Endodermal cell (in vitro differentiated cells): Measurements from ENCODE around the gene EZR. TPM values are rescaled to one million over a fixed set of nuclear protein-coding genes. Genes with fewer than 3 reads are reported as not detected.

Source experiments
- DNase-seq: peaks from one replicate; pipeline ENCODE4 v3.0.0-alpha.2; 2017
- H3K27ac ChIP-seq: 2 replicates; pipeline ENCODE4 v1.5.1; 2013; ENCODE audit warnings: mild to moderate bottlenecking, low read depth, low read length, moderate library complexity
- H3K27me3 ChIP-seq: 2 replicates; pipeline ENCODE4 v1.6.1; 2013; ENCODE audit warnings: mild to moderate bottlenecking, low read length, moderate library complexity; ENCODE audit not compliant: insufficient read depth, control insufficient read depth, poor library complexity, severe bottlenecking
- H3K36me3 ChIP-seq: 2 replicates; pipeline ENCODE4 v1.7.0; 2013; ENCODE audit warnings: mild to moderate bottlenecking, low read length, moderate library complexity; ENCODE audit not compliant: control insufficient read depth, insufficient read depth
- H3K4me1 ChIP-seq: one replicate; pipeline ENCODE4 v1.7.0; 2013; ENCODE audit warnings: low read length; ENCODE audit not compliant: control insufficient read depth, insufficient read depth
- H3K4me3 ChIP-seq: 2 replicates; pipeline ENCODE4 v1.5.1; 2013; ENCODE audit warnings: mild to moderate bottlenecking, low read length, moderate library complexity
- H3K9ac ChIP-seq: 2 replicates; pipeline ENCODE4 v1.6.1; 2013; ENCODE audit warnings: mild to moderate bottlenecking, low read length, moderate library complexity; ENCODE audit not compliant: poor library complexity, severe bottlenecking; ENCODE audit errors: extremely low read depth
- H3K9me3 ChIP-seq: 2 replicates; pipeline ENCODE4 v1.6.1; 2013; ENCODE audit warnings: mild to moderate bottlenecking, low read length, moderate library complexity; ENCODE audit not compliant: control insufficient read depth
- H3K27ac Mint-ChIP-seq: 2 replicates; pipeline ENCODE4 v1.8.0; 2020; ENCODE audit warnings: mixed read lengths
- H3K27me3 Mint-ChIP-seq: 2 replicates; pipeline ENCODE4 v1.8.0; 2021; ENCODE audit warnings: mild to moderate bottlenecking, mixed read lengths; ENCODE audit not compliant: insufficient read depth
- H3K36me3 Mint-ChIP-seq: 2 replicates; pipeline ENCODE4 v1.8.0; 2020; ENCODE audit warnings: low read depth, mixed read lengths
- H3K4me1 Mint-ChIP-seq: 2 replicates; pipeline ENCODE4 v1.8.0; 2020; ENCODE audit warnings: mixed read lengths
- H3K4me3 Mint-ChIP-seq: 2 replicates; pipeline ENCODE4 v1.8.0; 2020; ENCODE audit warnings: mild to moderate bottlenecking, moderate library complexity, mixed read lengths
- H3K9me3 Mint-ChIP-seq: 2 replicates; pipeline ENCODE4 v1.8.0; 2020; ENCODE audit warnings: mild to moderate bottlenecking, mixed read lengths
- CTCF ChIP-seq: fragments of 200-600 bp; sonication (generic); conservative IDR thresholded peaks from 2 replicates; pipeline ENCODE4 v1.5.0; 2021; ENCODE audit warnings: antibody characterized with exemption, mild to moderate bottlenecking
- WGBS, 2 experiments: methylation state at CpG; one replicate each; pipeline versions ENCODE4 v1.1.5 to v1.1.7; 2013; ENCODE audit warnings: missing lambda C conversion rate in 2 of 2, mixed read lengths in 1 of 2; ENCODE audit not compliant: insufficient coverage in 1 of 2, insufficient read length in 1 of 2; 5-methylcytosine and 5-hydroxymethylcytosine counted together
- total RNA-seq, 2 donors: library from RNA; stranded (reverse); fragmentation: NEBNext Ultra II Directional in 1 of 2; extraction: Animal tissue kit (Norgen Biotek cat#: 25700) in 1 of 2; gene quantifications; 2 replicates in 1 of 2; 3 replicates in 1 of 2; pipeline ENCODE4 v1.2.1, GENCODE V29; 2021

The EZR gene
- total RNA-seq, 2 donors from 2014 or later, result 145 to 209 TPM

DNA sequence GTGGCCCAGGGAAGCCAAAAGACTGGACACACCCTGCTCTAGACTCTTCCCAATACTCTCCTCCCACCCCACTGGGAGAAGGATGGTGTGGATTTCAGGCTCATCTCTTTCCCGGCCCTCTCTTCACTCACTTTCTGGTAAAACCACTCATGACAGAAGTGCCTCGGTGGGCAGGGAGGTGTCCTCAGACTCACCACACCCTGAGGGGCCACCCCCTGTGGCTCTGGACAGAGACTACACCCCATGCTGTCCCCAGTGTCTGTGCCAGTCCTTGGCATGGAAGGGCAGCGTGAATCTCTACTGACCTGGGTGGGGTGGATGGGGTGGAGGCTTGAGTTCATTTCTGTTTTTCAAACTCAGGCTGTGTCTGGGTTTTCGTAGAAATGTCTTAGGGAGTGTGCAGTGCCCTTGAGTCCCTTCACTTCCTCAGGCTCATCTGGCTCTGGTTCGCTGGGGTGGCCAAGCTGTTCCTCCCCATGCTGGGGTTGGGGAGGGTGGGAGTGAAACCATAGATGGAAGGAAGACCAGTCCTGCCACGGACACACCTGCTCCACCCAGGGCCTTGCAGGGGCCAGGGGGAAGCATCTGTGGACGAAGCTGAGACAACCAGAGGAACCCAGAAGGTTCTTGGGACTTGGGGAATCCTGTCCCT, 59.1 kb downstream of the EZR start:
- Histone ChIP-seq H3K4me3 (no peak overlapping the region), H3K9ac (no peak overlapping the region), H3K4me1 (no peaks in the 10 kb centered on the region), H3K27me3 (no peaks in the 10 kb centered on the region), H3K9me3 (no peaks in the 10 kb centered on the region), H3K27ac (no peak overlapping the region), H3K36me3 (peaks cover 14% of the 10 kb centered on the region)
- no peak overlapping the region for H3K4me3 Mint-ChIP-seq
- H3K4me1 Mint-ChIP-seq, result peaks cover 51% of the 10 kb centered on the region
- no peaks in the 10 kb centered on the region for H3K9me3 Mint-ChIP-seq
- 67 to 94% methylated on average over 1 to 7 of the region's 7 CpGs for WGBS, 2 experiments
- TF ChIP-seq CTCF, result no peak
- no peak overlapping the region for H3K27ac Mint-ChIP-seq
- H3K36me3 Mint-ChIP-seq, result peaks cover 6% of the 10 kb centered on the region
- DNase-seq, result peak; percentile 49
- H3K27me3 Mint-ChIP-seq, result no peaks in the 10 kb centered on the region

GRCh38 chr6:158758941-158759479, 60.2 kb downstream of the EZR start:
- 82 to 88% methylated on average over 7 to 18 of the region's 18 CpGs for WGBS, 2 experiments
- H3K27ac Mint-ChIP-seq, result peak overlapping the region; percentile 72

DNA sequence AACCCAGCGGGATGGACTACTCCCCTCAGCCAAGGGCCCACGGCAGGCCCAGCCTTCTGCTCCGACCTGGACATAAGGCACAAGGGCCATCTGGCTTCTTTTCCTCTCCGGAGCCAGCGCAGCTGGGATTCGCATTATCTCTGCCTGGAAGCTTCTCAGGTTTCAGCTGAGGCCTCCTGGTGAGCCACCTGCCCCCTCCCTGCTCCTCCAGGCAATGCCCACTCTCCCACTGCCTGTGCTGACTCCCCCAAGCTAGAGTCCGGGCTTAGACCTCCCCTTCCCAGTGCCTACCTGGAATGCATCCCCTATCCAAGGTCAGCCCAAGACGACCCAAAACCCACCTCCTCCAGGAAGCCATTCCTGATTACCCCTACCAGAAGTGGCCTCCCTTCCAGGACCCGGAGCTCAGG, 60.7 kb downstream of the EZR start:
- Mint-ChIP-seq H3K4me3 (no peak overlapping the region), H3K27ac (peak overlapping the region; percentile 72), H3K9me3 (no peaks in the 10 kb centered on the region), H3K27me3 (no peaks in the 10 kb centered on the region), H3K36me3 (no peaks in the 10 kb centered on the region), H3K4me1 (peaks cover 38% of the 10 kb centered on the region)
- no peaks in the 10 kb centered on the region for H3K4me1 ChIP-seq
- H3K9ac ChIP-seq, result no peak overlapping the region
- WGBS, 2 experiments, result 43 to 80% methylated on average over 2 to 9 of the region's 9 CpGs
- TF ChIP-seq CTCF, result no peak
- DNase-seq, result peak; percentile 86
- no peak overlapping the region for H3K4me3 ChIP-seq
- H3K9me3 ChIP-seq, result no peaks in the 10 kb centered on the region
- H3K27me3 ChIP-seq, result no peaks in the 10 kb centered on the region
- no peaks in the 10 kb centered on the region for H3K36me3 ChIP-seq
- no peak overlapping the region for H3K27ac ChIP-seq

More at GRCh38 chr6:158758941-158759479, 60.2 kb downstream of the EZR start:
- Mint-ChIP-seq H3K27me3 (no peaks in the 10 kb centered on the region), H3K4me1 (peaks cover 43% of the 10 kb centered on the region), H3K36me3 (no peaks in the 10 kb centered on the region), H3K4me3 (no peak overlapping the region), H3K9me3 (no peaks in the 10 kb centered on the region)
- Histone ChIP-seq H3K4me3 (no peak overlapping the region), H3K9ac (no peak overlapping the region), H3K9me3 (no peaks in the 10 kb centered on the region), H3K36me3 (peaks cover 3% of the 10 kb centered on the region), H3K4me1 (no peaks in the 10 kb centered on the region), H3K27me3 (no peaks in the 10 kb centered on the region), H3K27ac (no peak overlapping the region)
- no peak for TF ChIP-seq CTCF
- peak; percentile 63 for DNase-seq
